ENCODE data around the gene HDAC6. TPM values are rescaled to one million over a fixed set of nuclear protein-coding genes. Genes with fewer than 3 reads are reported as not detected.

HDAC6 gene
- total and polyA plus RNA-seq, 2 donors (not counting 3 experiments of a cell fraction or from before 2014, with no cell fraction given) = 43.7 to 58.4 TPM

GRCh38 chrX:48806081-48806480 lies 4.2 kb downstream of the HDAC6 start:
- Histone ChIP-seq H3K4me3 (replicated peaks in 1 of 3; ENCODE audit: insufficient read depth in 1 of 3, low read depth in 1 of 3, low read length in 3 of 3) (no peak overlapping the region), H4K20me1 (replicated peaks; ENCODE audit: control insufficient read depth, extremely low read depth, insufficient read depth, low read length) (no peaks in the 10 kb centered on the region), H3K9ac (replicated peaks; ENCODE audit: extremely low read depth, insufficient read depth, low read length) (no peak overlapping the region), H3K4me1 (ENCODE audit: control insufficient read depth, extremely low read depth, insufficient read depth, low read length) (no peaks in the 10 kb centered on the region), H3K9me1 (replicated peaks; ENCODE audit: control insufficient read depth, extremely low read depth, insufficient read depth, low read length) (no peaks in the 10 kb centered on the region), H3K27me3 (ENCODE audit: control insufficient read depth in 2 of 2, insufficient read depth in 2 of 2, low read length in 2 of 2) (no peaks in the 10 kb centered on the region), H3K4me2 (ENCODE audit: insufficient read depth, low read length) (no peak overlapping the region), H3K79me2 (ENCODE audit: control insufficient read depth, insufficient read depth, low read length) (no peaks in the 10 kb centered on the region), H3K9me3 (replicated peaks; ENCODE audit: control insufficient read depth, insufficient read depth, low read length) (no peaks in the 10 kb centered on the region), H3K27ac (ENCODE audit: insufficient read depth, low read depth, low read length) (no peak overlapping the region), H3K36me3 (ENCODE audit: control insufficient read depth in 2 of 2, extremely low read depth in 1 of 2, insufficient read depth in 2 of 2, low read length in 2 of 2) (no peaks in the 10 kb centered on the region), H2AFZ (ENCODE audit: low read depth, low read length) (no peak overlapping the region)
- intact Hi-C loops (cut with micrococcal nuclease) (no loop called here), dilution Hi-C loops (cut with MboI; ENCODE audit: extremely low pct_ligation_motif_present, low sequenced_read_pairs) (no loop called here)
- TF ChIP-seq CTCF (IDR thresholded peaks at IDR 0.05; ENCODE audit: extremely low read depth in 1 of 2, insufficient read depth in 1 of 2, low read depth in 1 of 2, low read length in 2 of 2) (no peak), GATA2 (IDR thresholded peaks at IDR 0.05; ENCODE audit: insufficient read depth, insufficient read length, low read depth, low read length) (no peak), MYC (IDR thresholded peaks at IDR 0.05; ENCODE audit: low read depth, low read length) (no peak), JUN (IDR thresholded peaks at IDR 0.05; ENCODE audit: borderline replicate concordance, insufficient read depth, insufficient read length, low read depth) (no peak), POLR2A (IDR thresholded peaks at IDR 0.05; ENCODE audit: low read depth, low read length) (no peak)
- TF ChIP-seq, protein P1, sequence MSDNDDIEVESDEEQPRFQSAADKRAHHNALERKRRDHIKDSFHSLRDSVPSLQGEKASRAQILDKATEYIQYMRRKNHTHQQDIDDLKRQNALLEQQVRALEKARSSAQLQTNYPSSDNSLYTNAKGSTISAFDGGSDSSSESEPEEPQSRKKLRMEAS (IDR thresholded peaks at IDR 0.05; ENCODE audit: insufficient read depth, insufficient read length) = no peak
- ChIA-PET CTCF (no interaction called here), POLR2A (no interaction called here)
- DNase-seq (ENCODE audit: low read depth, low spot score) (no peak), FAIRE-seq (no peak)
- no TSS peak for BruUV-seq (replicated peaks)

- ChIA-PET CTCF (no interaction called here), POLR2A (no interaction called here)
- no peak overlapping the region for H3K4me2 ChIP-seq (ENCODE audit: insufficient read depth, low read length)
- H3K4me3 ChIP-seq (replicated peaks in 1 of 3; ENCODE audit: insufficient read depth in 1 of 3, low read depth in 1 of 3, low read length in 3 of 3) = no peak overlapping the region
- no peak overlapping the region for H3K27ac ChIP-seq (ENCODE audit: insufficient read depth, low read depth, low read length)
- no peaks in the 10 kb centered on the region for H3K4me1 ChIP-seq (ENCODE audit: control insufficient read depth, extremely low read depth, insufficient read depth, low read length)
- FAIRE-seq (no peak), DNase-seq (ENCODE audit: low read depth, low spot score) (no peak)
- H3K9me1 ChIP-seq (replicated peaks; ENCODE audit: control insufficient read depth, extremely low read depth, insufficient read depth, low read length) = no peaks in the 10 kb centered on the region
- H4K20me1 ChIP-seq (replicated peaks; ENCODE audit: control insufficient read depth, extremely low read depth, insufficient read depth, low read length) = no peaks in the 10 kb centered on the region
- no peaks in the 10 kb centered on the region for H3K9me3 ChIP-seq (replicated peaks; ENCODE audit: control insufficient read depth, insufficient read depth, low read length)
- H3K79me2 ChIP-seq (ENCODE audit: control insufficient read depth, insufficient read depth, low read length) = no peaks in the 10 kb centered on the region
- H3K36me3 ChIP-seq (ENCODE audit: control insufficient read depth in 2 of 2, extremely low read depth in 1 of 2, insufficient read depth in 2 of 2, low read length in 2 of 2) = peaks cover 0 to 2% of the 10 kb centered on the region in 2 experiments
- no peaks in the 10 kb centered on the region for H3K27me3 ChIP-seq (ENCODE audit: control insufficient read depth in 2 of 2, insufficient read depth in 2 of 2, low read length in 2 of 2)
- no peak overlapping the region for H2AFZ ChIP-seq (ENCODE audit: low read depth, low read length)
- no peak for TF ChIP-seq POLR2AphosphoS5 (IDR thresholded peaks at IDR 0.05; ENCODE audit: insufficient read depth, low read depth, low read length)
- no peak for TF ChIP-seq JUN (IDR thresholded peaks at IDR 0.05; ENCODE audit: borderline replicate concordance, insufficient read depth, insufficient read length, low read depth)
- no peak for TF ChIP-seq POLR2A (IDR thresholded peaks at IDR 0.05; ENCODE audit: low read depth, low read length)
- TF ChIP-seq, protein P1 (IDR thresholded peaks at IDR 0.05; ENCODE audit: insufficient read depth, insufficient read length) = no peak
- no peak for TF ChIP-seq GATA2 (IDR thresholded peaks at IDR 0.05; ENCODE audit: insufficient read depth, insufficient read length, low read depth, low read length)
- no peak for TF ChIP-seq CTCF (IDR thresholded peaks at IDR 0.05; ENCODE audit: extremely low read depth in 1 of 2, insufficient read depth in 1 of 2, low read depth in 1 of 2, low read length in 2 of 2)
- no TSS peak for BruUV-seq (replicated peaks)
- H3K9ac ChIP-seq (replicated peaks; ENCODE audit: extremely low read depth, insufficient read depth, low read length) = no peak overlapping the region
- intact Hi-C loops (cut with micrococcal nuclease) = no loop called here
- dilution Hi-C loops (cut with MboI; ENCODE audit: extremely low pct_ligation_motif_present, low sequenced_read_pairs) = no loop called here
These were observed 11.8 kb downstream of the HDAC6 start for GRCh38 chrX:48813644-48814043.
